Cardiac fibroblast (primary cell): ENCODE results near the gene JAKMIP1.

Experiments
- DNase-seq, 2 donors: peaks; one replicate each; pipeline versions ENCODE4 v3.0.0 to v3.0.0-alpha.2; 2010; ENCODE audit warnings: low read depth in 2 of 2
- H3K4me3 ChIP-seq, 2 donors: replicated peaks in 1 of 2; 1 replicate in 1 of 2; 2 replicates in 1 of 2; pipeline ENCODE4 v1.5.1; 2011; ENCODE audit warnings: low read depth in 2 of 2, low read length in 2 of 2, mild to moderate bottlenecking in 2 of 2, moderate library complexity in 1 of 2
- TF ChIP-seq, protein P1 (sequence below): IDR thresholded peaks from one replicate; pipeline ENCODE4 v1.5.1; 2011; ENCODE audit warnings: low read depth, mild to moderate bottlenecking, low read length, inconsistent platforms

Gene JAKMIP1

GRCh38 chr4:6172927-6173200 lies 27.5 kb downstream of the JAKMIP1 start:
- DNase-seq = no peak
- TF ChIP-seq, protein P1, sequence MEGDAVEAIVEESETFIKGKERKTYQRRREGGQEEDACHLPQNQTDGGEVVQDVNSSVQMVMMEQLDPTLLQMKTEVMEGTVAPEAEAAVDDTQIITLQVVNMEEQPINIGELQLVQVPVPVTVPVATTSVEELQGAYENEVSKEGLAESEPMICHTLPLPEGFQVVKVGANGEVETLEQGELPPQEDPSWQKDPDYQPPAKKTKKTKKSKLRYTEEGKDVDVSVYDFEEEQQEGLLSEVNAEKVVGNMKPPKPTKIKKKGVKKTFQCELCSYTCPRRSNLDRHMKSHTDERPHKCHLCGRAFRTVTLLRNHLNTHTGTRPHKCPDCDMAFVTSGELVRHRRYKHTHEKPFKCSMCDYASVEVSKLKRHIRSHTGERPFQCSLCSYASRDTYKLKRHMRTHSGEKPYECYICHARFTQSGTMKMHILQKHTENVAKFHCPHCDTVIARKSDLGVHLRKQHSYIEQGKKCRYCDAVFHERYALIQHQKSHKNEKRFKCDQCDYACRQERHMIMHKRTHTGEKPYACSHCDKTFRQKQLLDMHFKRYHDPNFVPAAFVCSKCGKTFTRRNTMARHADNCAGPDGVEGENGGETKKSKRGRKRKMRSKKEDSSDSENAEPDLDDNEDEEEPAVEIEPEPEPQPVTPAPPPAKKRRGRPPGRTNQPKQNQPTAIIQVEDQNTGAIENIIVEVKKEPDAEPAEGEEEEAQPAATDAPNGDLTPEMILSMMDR = no peak
- H3K4me3 ChIP-seq = no peak overlapping the region

DNA sequence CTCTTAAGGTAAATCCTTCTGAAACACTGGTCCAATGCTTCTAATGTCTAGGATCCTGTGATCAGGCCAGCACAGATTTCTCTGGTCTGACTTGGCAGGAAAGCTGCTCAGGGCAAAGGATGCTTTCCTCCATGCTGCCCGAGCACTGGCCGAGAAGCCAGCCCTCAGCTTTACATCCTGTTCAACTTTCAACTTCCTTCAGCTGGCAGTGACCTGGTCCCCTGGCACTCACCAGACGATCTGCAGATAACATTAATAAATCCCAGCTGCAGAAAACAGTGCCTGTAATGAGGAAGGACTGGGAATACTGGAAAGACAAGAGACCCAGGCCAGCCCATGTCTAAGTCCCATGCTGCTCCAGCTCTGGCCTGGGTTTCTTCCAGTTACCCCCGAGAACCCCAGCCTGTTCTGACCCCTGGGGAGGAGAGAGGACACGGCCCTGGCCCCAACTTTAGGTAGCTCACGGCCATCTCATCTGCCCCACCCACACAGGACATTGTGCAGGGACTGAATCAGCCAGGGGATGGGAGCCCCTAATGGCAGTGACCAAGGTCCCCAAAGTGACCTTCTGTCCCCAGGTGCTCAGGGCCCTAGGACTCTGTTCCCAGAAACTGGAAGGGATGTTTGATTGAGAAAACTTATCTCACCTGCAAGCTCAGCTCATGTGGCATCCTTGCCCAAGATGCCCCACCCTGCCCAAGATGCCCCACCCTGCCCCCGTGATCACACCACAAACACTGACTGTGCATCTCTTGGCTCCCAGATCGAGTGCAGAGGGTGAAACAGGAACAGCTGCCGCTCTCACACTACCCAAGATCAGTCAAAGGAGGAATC lies 28.0 kb downstream of the JAKMIP1 start:
- H3K4me3 ChIP-seq = no peak overlapping the region
- no peak for DNase-seq
- TF ChIP-seq, protein P1 = no peak

- DNase-seq = no peak
- H3K4me3 ChIP-seq = no peak overlapping the region
- TF ChIP-seq, protein P1 = no peak
These were observed 31.1 kb downstream of the JAKMIP1 start for GRCh38 chr4:6169239-6169638.

- TF ChIP-seq, protein P1 = no peak
- DNase-seq = no peak
These were observed 34.6 kb downstream of the JAKMIP1 start for GRCh38 chr4:6165766-6166165.

GRCh38 chr4:6162885-6163284 lies 37.5 kb downstream of the JAKMIP1 start:
- TF ChIP-seq, protein P1 = no peak
- no peak overlapping the region for H3K4me3 ChIP-seq
- DNase-seq = no peak

More at GRCh38 chr4:6165766-6166165, 34.6 kb downstream of the JAKMIP1 start:
- no peak overlapping the region for H3K4me3 ChIP-seq

DNA sequence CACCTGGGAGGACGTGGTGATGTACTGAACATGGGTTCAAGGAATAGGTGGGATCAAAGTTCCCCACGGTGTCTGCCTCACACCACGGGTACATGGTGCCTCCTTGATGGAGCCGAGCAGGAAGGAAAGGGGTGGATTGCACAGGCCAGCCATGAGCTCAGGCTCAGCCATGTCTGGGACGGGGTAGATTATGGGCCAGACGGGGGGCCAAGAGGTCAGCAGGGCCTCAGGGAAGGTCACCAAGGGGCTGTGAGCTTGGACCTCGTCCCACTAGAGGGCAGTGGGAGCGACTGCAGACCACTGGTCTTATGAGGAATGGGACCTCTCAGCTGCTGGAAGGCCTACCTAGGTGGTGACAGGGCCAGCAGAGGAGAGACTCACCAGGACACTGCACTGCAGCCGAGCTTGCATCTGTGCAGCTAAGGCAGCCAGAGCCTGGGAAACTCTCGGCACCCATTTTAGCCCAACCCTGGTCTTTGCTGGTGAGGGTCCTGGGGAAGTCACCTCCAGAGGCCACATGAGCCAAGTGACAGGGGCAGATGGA lies 38.4 kb downstream of the JAKMIP1 start:
- no peak overlapping the region for H3K4me3 ChIP-seq
- no peak for DNase-seq
- TF ChIP-seq, protein P1 = no peak

- H3K4me3 ChIP-seq = no peak overlapping the region
- no peak for DNase-seq
- TF ChIP-seq, protein P1 = no peak
These were observed 39.8 kb downstream of the JAKMIP1 start for GRCh38 chr4:6160536-6160935.
